ENCODE results near the gene ZDHHC14. TPM values are rescaled to one million over a fixed set of nuclear protein-coding genes. Genes with fewer than 3 reads are reported as not detected.

ZDHHC14 gene
- total RNA-seq, 1 donor from 2014 or later = 6.5 TPM

GRCh38 chr6:157493173-157493572, 112.2 kb downstream of the ZDHHC14 start:
- DNase-seq = no peak

- DNase-seq = no peak
These were observed 112.6 kb downstream of the ZDHHC14 start for GRCh38 chr6:157493576-157493975.

DNA sequence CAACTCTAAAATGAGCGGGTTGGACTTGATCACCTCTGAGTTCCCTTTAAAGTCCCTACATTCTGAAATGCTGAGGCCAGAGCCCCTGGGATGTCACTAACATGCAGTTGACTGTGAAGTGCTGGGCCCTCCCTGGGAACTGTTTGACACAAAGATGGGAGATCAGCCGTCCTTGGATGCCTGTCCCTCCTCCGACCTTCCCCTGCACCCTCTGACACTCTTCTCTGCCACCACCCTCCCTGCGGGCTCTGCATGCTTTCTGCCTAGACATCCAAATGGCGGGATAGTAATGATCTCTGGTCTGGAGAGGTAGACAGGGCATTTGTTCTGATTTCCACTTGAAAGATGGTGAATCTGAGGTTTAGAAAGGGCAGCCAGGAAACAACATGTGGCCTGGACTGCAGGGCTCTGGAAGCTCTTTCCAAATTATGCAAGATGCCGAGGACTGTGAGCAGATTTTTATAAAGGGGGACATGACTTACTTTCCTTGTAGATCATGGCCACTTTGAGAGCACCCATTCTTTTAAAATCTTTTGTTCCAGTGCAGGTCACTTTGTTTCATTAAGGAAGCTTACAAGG, 113.2 kb downstream of the ZDHHC14 start:
- no peak for DNase-seq

GRCh38 chr6:157496534-157497095, 115.6 kb downstream of the ZDHHC14 start:
- no peak for DNase-seq

DNA sequence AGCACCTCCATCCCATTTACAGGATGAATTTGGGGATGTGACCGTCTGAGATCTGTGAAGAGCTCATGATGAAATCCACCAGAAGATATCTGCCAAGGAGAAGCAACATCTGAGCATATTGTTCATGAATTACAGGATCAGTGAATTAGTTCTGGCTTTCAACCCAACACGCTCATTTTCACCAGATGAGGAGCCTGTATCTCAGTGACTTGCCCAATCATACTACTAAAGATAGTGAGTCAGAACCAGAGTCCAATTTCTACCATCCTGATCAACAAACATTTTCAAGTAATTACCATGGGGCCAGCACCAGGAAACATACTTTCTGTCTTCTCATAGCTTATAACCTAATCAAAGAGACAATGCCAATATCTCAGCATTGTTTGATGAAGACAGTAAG, 116.6 kb downstream of the ZDHHC14 start:
- DNase-seq = no peak

DNA sequence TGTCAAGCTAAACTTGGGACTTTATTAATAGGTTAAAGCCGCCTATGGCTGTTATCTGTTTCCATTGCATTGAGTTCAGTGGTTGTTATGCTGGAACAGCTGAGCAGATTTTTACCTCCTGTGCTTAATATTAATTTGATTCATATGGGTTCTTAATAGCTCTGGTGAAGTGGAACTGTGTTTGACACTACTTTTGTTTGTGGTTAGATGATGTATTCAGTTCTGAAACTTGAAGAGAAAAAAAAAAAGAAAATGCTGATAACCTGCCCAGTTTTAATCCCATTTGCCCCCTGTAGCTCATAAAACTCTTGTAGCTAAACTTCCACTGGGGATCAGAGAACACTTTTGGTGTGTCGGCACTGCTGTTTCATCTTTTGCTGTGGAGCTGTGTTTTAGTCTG, 117.8 kb downstream of the ZDHHC14 start:
- no peak for DNase-seq

DNA sequence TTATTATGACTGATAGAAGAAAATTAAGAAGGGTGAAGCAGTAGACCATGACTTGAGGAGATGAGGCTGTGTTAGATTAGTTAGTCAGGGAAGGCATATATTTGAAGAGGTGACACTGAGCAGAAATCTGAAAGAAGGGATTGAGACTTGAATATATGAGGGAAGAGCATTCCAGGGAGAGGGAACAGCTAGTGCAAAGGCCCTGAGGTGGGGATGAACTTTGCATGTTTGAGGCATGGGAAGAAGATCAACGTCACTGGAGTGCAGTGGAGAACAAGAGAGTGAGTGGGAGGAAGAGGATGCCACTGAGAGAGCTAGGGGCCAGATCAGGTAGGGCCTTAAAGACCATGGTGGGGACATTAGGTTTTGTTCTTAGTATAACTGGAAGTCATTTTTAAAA, 119.0 kb downstream of the ZDHHC14 start:
- no peak for DNase-seq

DNA sequence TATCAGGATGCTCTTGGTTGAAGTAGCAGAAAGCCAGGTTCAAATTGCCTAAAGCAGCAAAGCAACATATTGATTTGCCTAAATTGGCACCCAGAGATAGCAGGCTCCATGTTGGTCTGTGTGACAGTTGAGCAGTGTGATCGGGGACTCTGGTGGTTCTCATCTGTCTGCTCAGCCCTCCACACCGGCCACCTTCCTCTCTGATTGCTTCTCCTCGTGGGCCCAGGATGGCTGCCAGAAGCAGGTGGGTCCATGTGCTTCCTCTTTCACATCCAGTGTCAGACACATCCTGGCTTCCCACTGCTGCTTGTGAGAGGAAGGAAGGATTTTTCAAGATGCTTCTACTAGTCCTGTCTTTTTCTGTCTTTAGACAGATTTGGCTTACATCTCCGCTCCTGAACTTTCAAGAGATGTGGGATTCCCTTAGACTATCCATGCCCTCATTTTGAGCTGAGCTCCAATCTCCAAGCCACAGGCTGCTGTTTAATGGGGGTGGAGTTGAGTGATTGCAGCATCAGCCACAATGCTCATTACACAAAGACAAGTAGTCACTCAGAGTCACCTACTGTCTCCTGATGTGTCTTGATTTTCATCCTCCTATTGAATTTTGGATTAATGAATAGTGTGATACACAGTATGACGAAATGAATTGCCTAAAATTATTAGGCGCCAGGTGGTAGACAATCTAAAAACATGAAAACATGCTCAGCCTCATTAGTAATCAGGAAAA, 122.2 kb downstream of the ZDHHC14 start:
- DNase-seq = no peak

DNA sequence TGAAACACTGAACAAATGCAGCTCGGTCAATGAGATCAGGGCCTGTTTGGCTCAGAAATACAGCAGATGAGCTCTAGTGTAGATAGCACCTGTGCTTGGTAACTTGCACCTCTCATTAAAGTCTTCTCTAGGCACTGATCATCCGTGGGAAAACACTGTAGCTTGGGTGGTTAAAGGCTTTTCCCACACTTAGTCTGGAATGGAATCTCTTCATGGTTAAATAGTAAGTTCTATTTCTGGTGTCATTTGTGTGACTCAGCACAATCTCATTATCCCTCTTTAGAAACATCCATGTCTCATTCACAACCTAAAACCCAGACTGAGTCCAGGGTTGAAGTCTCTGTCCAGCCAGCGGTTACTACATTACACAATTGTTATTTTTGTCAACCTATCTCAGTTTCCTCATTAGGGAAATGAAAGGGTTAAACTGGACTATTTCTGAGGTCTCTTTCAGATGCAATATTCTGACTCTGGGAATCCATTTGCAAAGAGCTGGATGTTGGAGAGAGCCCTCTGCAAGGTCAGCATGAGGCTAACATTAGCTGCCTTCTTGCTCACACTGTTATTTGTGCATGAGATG, 125.0 kb downstream of the ZDHHC14 start:
- no peak for DNase-seq

- no peak for DNase-seq
These were observed 129.6 kb downstream of the ZDHHC14 start for GRCh38 chr6:157510323-157511188.

DNA sequence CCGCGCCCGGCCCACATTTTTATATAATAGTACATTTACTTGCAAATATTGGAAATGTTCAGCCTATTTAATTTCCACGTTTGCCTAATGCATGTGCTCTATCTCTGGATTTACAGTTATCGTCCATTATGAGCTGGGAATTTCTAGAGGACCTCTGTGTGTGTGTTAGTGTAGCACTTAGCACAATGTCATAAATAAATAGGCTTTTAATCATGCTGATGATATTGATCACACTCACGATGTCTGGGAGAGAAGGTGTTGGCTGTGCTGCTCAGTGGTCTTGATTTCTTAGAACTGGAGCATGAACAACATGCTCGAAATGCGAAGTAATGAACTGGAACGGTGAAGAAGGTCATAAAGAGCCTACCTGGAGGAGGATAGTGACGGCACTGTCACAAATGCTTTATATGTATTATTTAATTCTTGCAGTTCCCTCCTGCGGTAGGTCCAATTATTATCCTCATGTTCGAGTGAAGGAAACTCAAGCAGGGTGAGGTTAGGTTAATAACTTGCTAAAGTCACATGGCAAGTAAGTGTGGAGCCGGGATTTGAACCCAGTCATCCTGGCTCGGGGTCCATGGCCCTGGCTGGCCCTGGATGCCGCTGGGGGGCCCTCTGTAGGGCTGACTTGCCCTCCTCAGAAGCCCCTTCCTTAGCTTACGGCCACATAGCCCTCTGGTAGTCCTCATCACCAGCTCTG, 130.8 kb downstream of the ZDHHC14 start:
- DNase-seq = no peak

GRCh38 chr6:157512382-157512682, 131.3 kb downstream of the ZDHHC14 start:
- no peak for DNase-seq

DNA sequence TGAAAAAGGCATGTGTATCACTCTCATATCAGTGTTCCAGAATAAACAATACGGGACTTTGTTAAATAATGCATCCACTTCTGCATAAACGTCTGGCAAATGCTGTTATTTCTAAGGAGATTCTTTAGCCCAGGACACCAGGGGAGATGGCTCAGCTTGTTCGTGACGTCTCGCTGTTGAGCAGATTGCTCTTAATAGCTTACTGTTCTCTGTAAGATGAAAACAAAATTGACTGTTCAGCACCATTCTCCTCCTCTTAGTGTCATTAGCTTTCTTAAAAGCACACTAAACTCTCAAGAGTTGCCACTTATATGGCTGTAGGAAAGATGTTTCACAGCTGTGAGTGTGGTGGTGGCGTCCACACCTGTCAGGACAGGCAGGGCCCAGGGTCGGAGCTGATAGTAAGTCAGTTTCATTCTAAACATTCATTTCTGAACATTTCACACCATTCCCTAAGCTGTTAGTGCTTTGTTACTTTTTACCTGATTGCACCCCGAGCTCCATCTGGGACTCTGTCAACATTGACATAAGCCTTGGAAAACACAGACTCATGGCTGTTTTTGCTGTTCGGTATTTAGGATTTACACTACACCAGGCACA, 132.1 kb downstream of the ZDHHC14 start:
- DNase-seq = no peak

- DNase-seq = no peak
These were observed 132.9 kb downstream of the ZDHHC14 start for GRCh38 chr6:157513619-157514485.

GRCh38 chr6:157514659-157515496, 133.9 kb downstream of the ZDHHC14 start:
- DNase-seq = no peak

DNA sequence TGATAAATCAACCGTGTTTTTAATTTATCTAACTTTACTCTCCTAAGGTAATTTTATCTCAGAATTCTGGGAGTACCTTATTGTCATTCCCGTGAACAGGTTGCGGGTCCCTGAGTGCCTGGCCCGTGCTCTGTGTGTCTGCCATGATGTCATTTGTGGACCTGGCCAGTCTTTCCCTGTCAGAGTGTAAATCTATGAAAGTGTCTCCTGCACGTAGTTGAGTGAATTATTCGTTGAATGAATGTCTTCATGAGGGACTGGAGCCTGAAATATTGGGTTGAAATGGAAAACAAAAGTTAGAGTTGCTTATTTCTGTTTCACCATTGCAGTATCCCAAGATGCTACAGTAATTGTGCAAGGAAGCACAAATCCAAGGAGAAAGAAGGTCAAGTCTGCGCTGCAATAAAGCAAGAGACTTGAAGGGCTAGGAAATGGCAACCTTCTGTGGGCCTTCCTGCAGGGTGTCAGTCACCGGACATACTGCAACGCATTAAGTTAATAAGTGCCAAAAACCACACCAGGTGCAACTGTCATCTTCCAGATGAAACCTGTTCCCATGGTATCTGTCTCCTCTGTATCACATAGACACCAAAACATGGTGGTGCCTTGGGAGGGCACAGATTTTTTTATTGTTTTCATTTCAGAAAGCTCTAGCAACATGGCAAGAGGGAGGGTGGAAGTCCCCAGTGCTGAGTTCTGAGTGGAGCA, 135.5 kb downstream of the ZDHHC14 start:
- no peak for DNase-seq

DNA sequence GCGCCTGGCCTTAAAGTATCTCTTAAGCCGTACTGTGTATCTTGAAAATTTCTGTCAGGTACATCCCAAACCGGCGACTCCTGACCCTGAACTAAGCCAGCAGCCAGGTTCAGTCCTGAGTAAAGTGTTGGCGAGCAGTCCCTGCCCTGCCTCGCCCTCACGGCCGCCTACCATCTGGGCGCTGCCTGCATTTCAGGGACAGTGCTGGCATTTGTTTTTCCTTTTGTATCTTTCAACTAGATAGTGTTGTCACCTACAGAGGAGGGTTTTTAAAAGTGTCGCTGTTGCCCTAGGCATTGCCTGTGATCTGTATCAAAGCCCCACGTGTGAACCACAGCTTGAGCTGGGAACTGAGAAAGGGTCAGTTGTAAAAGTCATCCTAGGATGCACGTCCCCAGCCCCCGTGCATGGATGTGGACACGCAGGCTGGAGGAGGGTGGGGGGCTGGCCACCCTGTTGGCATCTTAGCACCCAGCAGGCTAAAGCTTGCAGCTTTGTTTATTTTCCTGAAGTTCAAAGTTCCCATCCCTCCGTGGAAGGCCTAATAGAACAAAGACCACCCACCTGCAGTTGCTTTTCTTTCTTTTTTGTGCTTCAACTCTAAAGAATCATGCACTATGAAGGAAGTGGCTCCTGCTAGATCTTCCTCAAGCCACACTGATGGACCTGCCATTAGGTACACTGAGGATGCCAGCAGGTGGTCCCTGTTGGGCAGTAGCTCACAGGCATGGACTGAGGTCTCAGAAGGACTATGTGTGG, 136.8 kb downstream of the ZDHHC14 start:
- no peak for DNase-seq

Data from tongue (tissue), 2 donors.